ENCODE measurements around the gene MYO3B. TPM values are rescaled to one million over a fixed set of nuclear protein-coding genes. Genes with fewer than 3 reads are reported as not detected.
A peak's percentile ranks its signal among the peaks of the same experiment; 100 is the strongest.

MYO3B gene
- total and polyA plus RNA-seq, 2 of the 8 experiments (the other 6 are each of a cell fraction or from before 2014, with no cell fraction given), result 0.17 to 0.19 TPM

- H3K79me2 ChIP-seq (ENCODE audit: control insufficient read depth in 1 of 2, insufficient read depth in 2 of 2, low read length in 2 of 2), result no peaks in the 10 kb centered on the region
- H3K23ac ChIP-seq (ENCODE audit: insufficient read length), result no peak overlapping the region
- H3K4me1 ChIP-seq (replicated peaks in 1 of 4; ENCODE audit: control insufficient read depth in 3 of 4, insufficient read depth in 4 of 4, low read length in 3 of 4), result peaks cover 0 to 9% (median 5%) of the 10 kb centered on the region in 4 experiments; a peak in 4 of 7 replicates
- no peak overlapping the region for H3K9ac ChIP-seq (replicated peaks in 1 of 4; ENCODE audit: extremely low read depth in 1 of 4, low read depth in 3 of 4, low read length in 3 of 4)
- no peak overlapping the region for H3K56ac ChIP-seq (replicated peaks; ENCODE audit: insufficient read length, low read depth, low read length)
- H3K4me2 ChIP-seq (ENCODE audit: insufficient read depth in 1 of 2, low read depth in 2 of 2, low read length in 2 of 2), result peak overlapping the region; percentile 50 to 61; a peak in 3 of 4 replicates
- no peaks in the 10 kb centered on the region for H3K23me2 ChIP-seq (ENCODE audit: low read depth, low read length)
- H3K27ac ChIP-seq (ENCODE audit: low read depth, low read length), result no peak overlapping the region
- peak overlapping the region in 1 of 4 experiments; percentile 35; a peak in 1 of 8 replicates for H3K4me3 ChIP-seq (ENCODE audit: extremely low read depth in 1 of 4, insufficient read depth in 2 of 4, low read depth in 3 of 4, low read length in 4 of 4)
- POLR2A ChIA-PET (ENCODE audit: partially characterized antibody), result interaction anchor here (0.6 to 0.7 kb wide), 2 partner anchors 24 to 1707 kb away, joined by 3 read pairs; no protein-coding TSS in a partner anchor
- H3K9me3 ChIP-seq (ENCODE audit: insufficient read depth in 2 of 2, low read depth in 1 of 2, low read length in 1 of 2), result no peaks in the 10 kb centered on the region
- FAIRE-seq (peak; percentile 94), DNase-seq (ENCODE audit: low read depth in 1 of 2, low spot score in 2 of 2) (no peak)
- H2BK5ac ChIP-seq (ENCODE audit: low read depth, low read length), result peak overlapping the region; percentile 36; the same call in 1 of the 2 replicates
- H3K27me3 ChIP-seq (replicated peaks in 1 of 4; ENCODE audit: control insufficient read depth in 3 of 4, extremely low read depth in 1 of 4, insufficient read depth in 3 of 4, low read length in 3 of 4), result no peaks in the 10 kb centered on the region
- CTCF ChIA-PET (ENCODE audit: partially characterized antibody), result interaction anchor here (0.7 to 2.0 kb wide), 11 partner anchors 10 to 350 kb away, joined by 3 to 14 read pairs (median 3); partner anchors contain the start of genes GAD1 and SP5
- no peak overlapping the region for H2AFZ ChIP-seq (ENCODE audit: low read length)
- H3K4ac ChIP-seq (replicated peaks; ENCODE audit: insufficient read length, low read depth, low read length), result no peak overlapping the region
- H4K20me1 ChIP-seq (replicated peaks in 1 of 2; ENCODE audit: control insufficient read depth in 1 of 2, insufficient read depth in 2 of 2, low read length in 2 of 2), result no peaks in the 10 kb centered on the region
- H2BK20ac ChIP-seq (ENCODE audit: low read length), result 0 out of 2 replicates have a peak overlapping the region, but pooled peaks have one; percentile 55
- H4K91ac ChIP-seq (replicated peaks; ENCODE audit: insufficient read length, low read length), result no peak overlapping the region
- H2BK15ac ChIP-seq (ENCODE audit: low read length), result no peak overlapping the region
- H2BK120ac ChIP-seq (replicated peaks; ENCODE audit: low read depth, low read length), result no peak overlapping the region
- no peak overlapping the region for H2AK5ac ChIP-seq (ENCODE audit: low read depth, low read length)
- 35% methylated on average over 2 of the region's 2 CpGs; no CpG with 5 or more reads in 1 of the 2 experiments for WGBS, 2 experiments (ENCODE audit: extremely low coverage in 1 of 2, insufficient coverage in 1 of 2, insufficient read length in 1 of 2, insufficient replicate concordance in 2 of 2, low coverage in 1 of 2, low lambda C conversion rate in 2 of 2, missing lambda C conversion rate in 1 of 2)
- H2BK12ac ChIP-seq (ENCODE audit: low read depth, low read length), result no peak overlapping the region
- H4K8ac ChIP-seq (ENCODE audit: extremely low read depth, insufficient read depth, low read length), result no peak overlapping the region
- no peak overlapping the region for H3K14ac ChIP-seq (ENCODE audit: insufficient read length)
- no peaks in the 10 kb centered on the region for H3K79me1 ChIP-seq (ENCODE audit: low read depth, low read length)
- no peaks in the 10 kb centered on the region for H3K36me3 ChIP-seq (ENCODE audit: control insufficient read depth in 2 of 4, insufficient read depth in 4 of 4, low read length in 3 of 4)
- no peak overlapping the region for H4K5ac ChIP-seq (ENCODE audit: insufficient read length, low read depth, low read length)
- no peak overlapping the region; the same call in 1 of the 2 replicates for H3K18ac ChIP-seq (ENCODE audit: extremely low read depth, low read length)
- no peak for TF ChIP-seq HDAC6 (IDR thresholded peaks at IDR 0.05; ENCODE audit: low read depth, low read length)
Measured at GRCh38 chr2:170680172-170680941, 502.4 kb downstream of the MYO3B start.
